Stimulated activated naive B cell treated with anti-CD40 and anti-IgM and Interleukin-4, amounts not matched to agents 10 μg/mL and 1 μg/mL and 100 μg/mL, for 72 hours (primary cell): ENCODE data around the gene MTM1.

Experiments
- ATAC-seq, 2 donors: fragments of 150-1000 bp; cut with Tn5 transposase; replicated peaks; 2 replicates each; pipeline ENCODE4 v1.10.0; 2021; ENCODE audit warnings: moderate library complexity in 1 of 2
- DNase-seq: peaks from one replicate; pipeline ENCODE4 v3.0.0; 2021
- H3K27ac Mint-ChIP-seq: one replicate; pipeline ENCODE4 v1.8.0; 2022; ENCODE audit warnings: mild to moderate bottlenecking, mixed read lengths
- H3K27me3 Mint-ChIP-seq, 2 donors: one replicate each; pipeline ENCODE4 v1.8.0; 2022; ENCODE audit warnings: mixed read lengths in 2 of 2
- H3K36me3 Mint-ChIP-seq, 2 donors: one replicate each; pipeline ENCODE4 v1.8.0; 2022; ENCODE audit warnings: mixed read lengths in 2 of 2, mild to moderate bottlenecking in 1 of 2
- H3K4me1 Mint-ChIP-seq, 2 donors: one replicate each; pipeline ENCODE4 v1.8.0; 2022; ENCODE audit warnings: mixed read lengths in 2 of 2, mild to moderate bottlenecking in 1 of 2
- H3K4me3 Mint-ChIP-seq, 2 donors: one replicate each; pipeline ENCODE4 v1.8.0; 2022; ENCODE audit warnings: mild to moderate bottlenecking in 2 of 2, mixed read lengths in 2 of 2, moderate library complexity in 1 of 2
- H3K9me3 Mint-ChIP-seq, 2 donors: one replicate each; pipeline ENCODE4 v1.8.0; 2022; ENCODE audit warnings: mixed read lengths in 2 of 2, mild to moderate bottlenecking in 1 of 2

MTM1 gene

GRCh38 chrX:150703695-150703974 is 135.2 kb downstream of the MTM1 start:
- Mint-ChIP-seq H3K36me3 (peaks cover 10 to 18% of the 10 kb centered on the region in 2 donors), H3K27ac (no peak overlapping the region), H3K4me1 (peaks cover 4 to 22% of the 10 kb centered on the region in 2 donors), H3K9me3 (no peaks in the 10 kb centered on the region), H3K27me3 (no peaks in the 10 kb centered on the region), H3K4me3 (no peak overlapping the region)
- no peak for DNase-seq
- ATAC-seq, result no peak

GRCh38 chrX:150704030-150704613 is 135.7 kb downstream of the MTM1 start:
- no peak for DNase-seq

DNA sequence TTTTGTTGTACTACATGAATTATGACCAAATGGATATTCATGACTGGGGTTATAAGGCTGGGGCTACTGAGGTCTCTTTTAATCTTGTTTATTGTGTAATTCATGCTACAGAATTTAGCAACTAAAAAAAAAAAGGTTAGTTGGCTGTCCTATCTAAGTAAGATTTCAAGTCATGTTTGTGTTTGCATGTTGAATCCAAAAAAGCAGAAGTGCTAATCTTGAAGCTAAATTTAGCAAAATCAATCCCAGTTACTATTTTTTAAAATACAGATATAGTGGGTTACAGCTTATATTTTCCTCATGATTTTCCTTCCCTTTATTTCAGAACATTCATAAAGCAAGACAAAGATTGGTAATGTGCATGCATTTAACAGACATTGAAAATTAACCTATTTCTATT is 144.2 kb downstream of the MTM1 start:
- Mint-ChIP-seq H3K4me3 (no peak overlapping the region), H3K27me3 (no peaks in the 10 kb centered on the region), H3K27ac (no peak overlapping the region), H3K36me3 (peaks cover 5 to 8% of the 10 kb centered on the region in 2 donors), H3K4me1 (peaks cover 21 to 32% of the 10 kb centered on the region in 2 donors), H3K9me3 (no peaks in the 10 kb centered on the region)
- no peak for ATAC-seq
- no peak for DNase-seq

More at GRCh38 chrX:150704030-150704613, 135.7 kb downstream of the MTM1 start:
- H3K27me3 Mint-ChIP-seq, result no peaks in the 10 kb centered on the region
- no peaks in the 10 kb centered on the region for H3K9me3 Mint-ChIP-seq
- H3K4me1 Mint-ChIP-seq, result peaks cover 4 to 22% of the 10 kb centered on the region in 2 donors
- no peak overlapping the region for H3K4me3 Mint-ChIP-seq
- H3K27ac Mint-ChIP-seq, result no peak overlapping the region
- no peak for ATAC-seq
- H3K36me3 Mint-ChIP-seq, result peaks cover 10 to 18% of the 10 kb centered on the region in 2 donors

- Mint-ChIP-seq H3K4me1 (peaks cover 16 to 26% of the 10 kb centered on the region in 2 donors), H3K27me3 (no peaks in the 10 kb centered on the region), H3K27ac (no peak overlapping the region), H3K36me3 (peaks cover 0 to under 1% of the 10 kb centered on the region in 2 donors), H3K9me3 (no peaks in the 10 kb centered on the region), H3K4me3 (no peak overlapping the region)
- DNase-seq, result no peak
- no peak for ATAC-seq
Observed at GRCh38 chrX:150715184-150715583, 146.8 kb downstream of the MTM1 start.

- DNase-seq (no peak), ATAC-seq (no peak)
- H3K4me1 Mint-ChIP-seq, result peaks cover 8 to 18% of the 10 kb centered on the region in 2 donors
- no peaks in the 10 kb centered on the region for H3K27me3 Mint-ChIP-seq
- H3K27ac Mint-ChIP-seq, result peak overlapping the region; percentile 39
- peaks cover 9 to 11% of the 10 kb centered on the region in 2 donors for H3K36me3 Mint-ChIP-seq
- no peaks in the 10 kb centered on the region for H3K9me3 Mint-ChIP-seq
- H3K4me3 Mint-ChIP-seq, result no peak overlapping the region
Observed at GRCh38 chrX:150719621-150720020, 151.2 kb downstream of the MTM1 start.
